ENCODE results near the gene ADORA2B. TPM values are rescaled to one million over a fixed set of nuclear protein-coding genes. Genes with fewer than 3 reads are reported as not detected.
A peak's percentile ranks its signal among the peaks of the same experiment; 100 is the strongest.

Gene ADORA2B
- total RNA-seq, 5 donors from 2014 or later (not counting 1 experiment from before 2014, with no cell fraction given): 0.20 TPM; not detected in 4

DNA sequence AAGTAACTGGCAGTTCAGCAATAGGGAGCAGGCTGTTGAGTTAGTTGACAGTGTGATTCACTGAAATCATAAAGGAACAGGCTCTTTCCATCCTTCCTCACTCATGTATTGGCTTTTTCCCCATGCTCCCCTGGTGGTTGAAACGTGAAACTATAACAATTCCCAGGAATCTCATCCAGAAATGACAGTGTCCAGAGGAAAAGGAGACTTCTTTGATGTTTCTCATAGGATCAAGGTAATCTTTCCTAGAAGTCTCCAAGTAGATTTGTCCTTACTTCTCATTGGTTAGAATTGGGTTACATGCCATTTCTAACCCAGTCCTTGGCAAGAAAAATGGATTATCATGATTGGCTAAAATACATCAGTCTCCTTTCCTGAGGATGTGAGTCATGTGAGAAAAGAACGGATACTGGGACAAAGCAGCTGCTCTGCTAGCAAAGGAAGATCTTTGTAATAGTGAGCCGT lies 69.0 kb downstream of the ADORA2B start:
- Mint-ChIP-seq H3K4me3 (no peak overlapping the region), H3K4me1 (peaks cover 9 to 20% (median 18%) of the 10 kb centered on the region in 3 donors), H3K27me3 (no peaks in the 10 kb centered on the region), H3K36me3 (peaks cover 41% of the 10 kb centered on the region), H3K27ac (peak overlapping the region in 1 of 2 donors; percentile 16), H3K9me3 (no peaks in the 10 kb centered on the region)
- Histone ChIP-seq H3K4me1 (ENCODE audit: control insufficient read depth in 1 of 2, extremely low read depth in 1 of 2, insufficient read depth in 2 of 2, low read length in 2 of 2) (no peaks in the 10 kb centered on the region), H3K9me3 (no peaks in the 10 kb centered on the region), H3K4me3 (ENCODE audit: control insufficient read depth in 1 of 2, extremely low read depth in 1 of 2, low read length in 1 of 2) (no peak overlapping the region), H3K27ac (ENCODE audit: low read length) (no peak overlapping the region), H3K36me3 (ENCODE audit: control insufficient read depth in 2 of 2, extremely low read depth in 1 of 2, insufficient read depth in 1 of 2, low read length in 1 of 2) (peaks cover 4 to 31% of the 10 kb centered on the region in 2 donors), H3K27me3 (replicated peaks in 1 of 2; ENCODE audit: control insufficient read depth in 2 of 2, extremely low read depth in 1 of 2, insufficient read depth in 2 of 2, low read length in 1 of 2) (no peaks in the 10 kb centered on the region)
- WGBS (ENCODE audit: insufficient coverage): no CpG with 5 or more reads among the region's 3 CpGs
- ChIA-PET POLR2A (no interaction called here), CTCF (interaction anchor here (0.5 to 0.6 kb wide), 2 partner anchors 15 to 217 kb away, joined by 3 to 6 read pairs; no protein-coding TSS in a partner anchor)
- DNase-seq: no peak
- ATAC-seq (replicated peaks in 1 of 4): no peak

DNA sequence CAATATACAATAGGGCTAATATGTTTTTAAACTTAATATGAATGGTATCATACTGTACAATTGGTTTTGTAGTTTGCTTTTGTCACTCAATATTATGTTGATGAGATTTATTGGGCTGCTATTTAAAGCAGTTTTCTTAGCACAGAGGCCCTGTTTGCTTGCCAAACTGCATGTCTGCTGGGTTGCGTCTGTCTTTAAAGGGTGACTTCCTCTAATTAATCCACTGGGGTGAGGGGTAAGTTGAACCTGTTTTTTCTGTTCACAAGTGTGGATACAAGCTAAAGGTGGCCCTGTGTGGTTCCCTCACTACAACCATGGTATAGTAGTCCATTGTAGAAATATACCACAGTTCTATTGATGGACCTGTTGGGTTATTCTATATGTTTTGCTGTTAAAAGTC lies 74.4 kb downstream of the ADORA2B start:
- DNase-seq (no peak), ATAC-seq (replicated peaks in 1 of 4) (no peak)
- H3K9me3 ChIP-seq: no peaks in the 10 kb centered on the region
- Mint-ChIP-seq H3K27me3 (no peaks in the 10 kb centered on the region), H3K4me3 (no peak overlapping the region), H3K27ac (peak overlapping the region in 1 of 2 donors; percentile 61), H3K36me3 (peaks cover 50% of the 10 kb centered on the region), H3K9me3 (no peaks in the 10 kb centered on the region), H3K4me1 (peaks cover 22 to 25% (median 24%) of the 10 kb centered on the region in 3 donors)
- peaks cover 8 to 10% of the 10 kb centered on the region in 2 donors for H3K36me3 ChIP-seq (ENCODE audit: control insufficient read depth in 2 of 2, extremely low read depth in 1 of 2, insufficient read depth in 1 of 2, low read length in 1 of 2)
- no CpG with 5 or more reads among the region's 1 CpG for WGBS (ENCODE audit: insufficient coverage)
- no peak overlapping the region for H3K27ac ChIP-seq (ENCODE audit: low read length)
- no peaks in the 10 kb centered on the region for H3K27me3 ChIP-seq (replicated peaks in 1 of 2; ENCODE audit: control insufficient read depth in 2 of 2, extremely low read depth in 1 of 2, insufficient read depth in 2 of 2, low read length in 1 of 2)
- no peak overlapping the region for H3K4me3 ChIP-seq (ENCODE audit: control insufficient read depth in 1 of 2, extremely low read depth in 1 of 2, low read length in 1 of 2)
- ChIA-PET POLR2A (no interaction called here), CTCF (no interaction called here)
- no peaks in the 10 kb centered on the region for H3K4me1 ChIP-seq (ENCODE audit: control insufficient read depth in 1 of 2, extremely low read depth in 1 of 2, insufficient read depth in 2 of 2, low read length in 2 of 2)

DNA sequence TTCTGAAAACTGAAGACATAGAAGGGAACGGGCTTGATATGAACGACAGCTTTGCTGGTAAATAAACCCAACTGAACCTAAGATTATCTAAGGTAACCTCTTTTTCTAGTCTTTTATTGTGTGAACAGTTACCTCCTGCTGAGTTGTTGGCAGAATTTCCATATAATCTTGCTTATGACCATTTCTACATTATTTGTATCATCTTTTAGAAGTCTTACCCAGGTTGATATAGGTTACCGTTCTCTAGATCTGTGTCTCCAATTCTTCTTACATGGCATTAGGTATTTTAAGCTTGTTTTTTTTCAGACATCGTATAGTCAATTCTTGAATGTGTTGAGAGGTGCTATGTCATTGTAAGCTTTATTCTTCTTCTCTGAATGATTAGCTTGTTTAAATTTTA lies 79.0 kb downstream of the ADORA2B start:
- Histone ChIP-seq H3K27me3 (replicated peaks in 1 of 2; ENCODE audit: control insufficient read depth in 2 of 2, extremely low read depth in 1 of 2, insufficient read depth in 2 of 2, low read length in 1 of 2) (no peaks in the 10 kb centered on the region), H3K36me3 (ENCODE audit: control insufficient read depth in 2 of 2, extremely low read depth in 1 of 2, insufficient read depth in 1 of 2, low read length in 1 of 2) (peaks cover 23 to 49% of the 10 kb centered on the region in 2 donors), H3K9me3 (no peaks in the 10 kb centered on the region), H3K4me3 (ENCODE audit: control insufficient read depth in 1 of 2, extremely low read depth in 1 of 2, low read length in 1 of 2) (no peak overlapping the region), H3K4me1 (ENCODE audit: control insufficient read depth in 1 of 2, extremely low read depth in 1 of 2, insufficient read depth in 2 of 2, low read length in 2 of 2) (no peaks in the 10 kb centered on the region), H3K27ac (ENCODE audit: low read length) (no peak overlapping the region)
- Mint-ChIP-seq H3K4me1 (peaks cover 22 to 41% (median 39%) of the 10 kb centered on the region in 3 donors), H3K27me3 (no peaks in the 10 kb centered on the region), H3K27ac (peak overlapping the region; percentile 13 to 36), H3K9me3 (no peaks in the 10 kb centered on the region), H3K4me3 (no peak overlapping the region), H3K36me3 (peaks cover 62% of the 10 kb centered on the region)
- DNase-seq (no peak), ATAC-seq (replicated peaks in 1 of 4) (no peak)
- WGBS (ENCODE audit: insufficient coverage): no CpG with 5 or more reads among the region's 4 CpGs
- POLR2A ChIA-PET: interaction anchor here (0.6 to 0.8 kb wide), 4 partner anchors 14 to 55 kb away, joined by 3 to 5 read pairs (median 4); no protein-coding TSS in a partner anchor
- CTCF ChIA-PET: no interaction called here

DNA sequence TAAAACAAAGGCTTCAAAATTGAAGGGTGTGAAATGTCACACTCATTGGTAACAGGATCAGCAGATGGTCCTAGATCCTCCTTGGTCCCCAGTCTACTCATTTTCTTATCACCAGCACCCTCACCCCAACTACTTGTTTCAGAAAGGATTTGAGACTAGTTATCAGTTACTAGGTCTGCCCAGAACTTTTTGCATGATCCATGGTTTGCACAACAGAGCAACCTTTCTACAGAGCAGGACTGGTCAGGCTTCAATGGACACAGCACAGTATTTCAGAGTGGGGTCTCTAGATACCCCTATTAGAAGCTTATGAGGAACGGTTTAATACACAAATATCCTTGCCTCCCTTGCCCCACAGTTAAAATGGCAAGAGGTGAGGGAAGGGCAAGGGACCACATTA lies 80.3 kb downstream of the ADORA2B start:
- H3K4me3 ChIP-seq (ENCODE audit: control insufficient read depth in 1 of 2, extremely low read depth in 1 of 2, low read length in 1 of 2): no peak overlapping the region
- no peak overlapping the region for H3K27ac ChIP-seq (ENCODE audit: low read length)
- ChIA-PET CTCF (no interaction called here), POLR2A (interaction anchor here in 1 of 2 donors (0.6 kb wide), 1 partner anchor 406 kb away, joined by 6 read pairs; no protein-coding TSS in a partner anchor)
- Mint-ChIP-seq H3K27ac (peak overlapping the region in 1 of 2 donors; percentile 16), H3K4me1 (peaks cover 22 to 39% (median 39%) of the 10 kb centered on the region in 3 donors), H3K4me3 (no peak overlapping the region), H3K27me3 (no peaks in the 10 kb centered on the region), H3K36me3 (peaks cover 62% of the 10 kb centered on the region), H3K9me3 (no peaks in the 10 kb centered on the region)
- H3K36me3 ChIP-seq (ENCODE audit: control insufficient read depth in 2 of 2, extremely low read depth in 1 of 2, insufficient read depth in 1 of 2, low read length in 1 of 2): peaks cover 19 to 57% of the 10 kb centered on the region in 2 donors
- no peaks in the 10 kb centered on the region for H3K9me3 ChIP-seq
- WGBS (ENCODE audit: insufficient coverage): no CpG with 5 or more reads among the region's 1 CpG
- DNase-seq (no peak), ATAC-seq (replicated peaks in 1 of 4) (no peak)
- H3K27me3 ChIP-seq (replicated peaks in 1 of 2; ENCODE audit: control insufficient read depth in 2 of 2, extremely low read depth in 1 of 2, insufficient read depth in 2 of 2, low read length in 1 of 2): no peaks in the 10 kb centered on the region
- no peaks in the 10 kb centered on the region for H3K4me1 ChIP-seq (ENCODE audit: control insufficient read depth in 1 of 2, extremely low read depth in 1 of 2, insufficient read depth in 2 of 2, low read length in 2 of 2)

Other genes with a start within 250 kb of the ADORA2B start
- 10 to 100 TPM; 15.9 to 44.3 (median 26.0) TPM for gene ZNF286A, start 245.4 kb upstream of the ADORA2B start, total RNA-seq
- gene TBC1D26, start 212.8 kb upstream of the ADORA2B start, total RNA-seq: not detected
- 10 to 100 TPM; 18.1 to 28.7 (median 22.8) TPM for gene ZSWIM7, start 54.6 kb downstream of the ADORA2B start, total RNA-seq
- gene TTC19, start 54.7 kb downstream of the ADORA2B start, total RNA-seq: 10 to 100 TPM; 39.2 to 58.6 (median 42.2) TPM